GM18505 (cell line): ENCODE data around the gene SMAD2.

ENCODE experiments used
- ATAC-seq: cut with Tn5 transposase; IDR thresholded peaks from one replicate; pipeline ENCODE4 v1.9.1; 2021; ENCODE audit not compliant: unreplicated experiment
- POLR2A ChIP-seq: IDR thresholded peaks from 4 replicates; pipeline ENCODE4 v1.6.1; 2011; ENCODE audit warnings: borderline replicate concordance; ENCODE audit not compliant: insufficient read depth, insufficient read length; ENCODE audit errors: extremely low read depth

SMAD2 gene

GRCh38 chr18:47795434-47795814 lies 135.0 kb downstream of the SMAD2 start:
- no peak for ATAC-seq
- TF ChIP-seq POLR2A: no peak

GRCh38 chr18:47794725-47795433 lies 135.6 kb downstream of the SMAD2 start:
- ATAC-seq: no peak
- TF ChIP-seq POLR2A: no peak

- ATAC-seq: no peak
- no peak for TF ChIP-seq POLR2A
These were observed 136.8 kb downstream of the SMAD2 start for GRCh38 chr18:47793609-47794008.

GRCh38 chr18:47791461-47791985 lies 138.9 kb downstream of the SMAD2 start:
- no peak for TF ChIP-seq POLR2A
- no peak for ATAC-seq

- no peak for TF ChIP-seq POLR2A
- ATAC-seq: no peak
These were observed 140.4 kb downstream of the SMAD2 start for GRCh38 chr18:47790036-47790435.

GRCh38 chr18:47788621-47789020 lies 141.8 kb downstream of the SMAD2 start:
- TF ChIP-seq POLR2A: no peak

GRCh38 chr18:47781561-47781960 lies 148.9 kb downstream of the SMAD2 start:
- no peak for TF ChIP-seq POLR2A
- no peak for ATAC-seq

More at GRCh38 chr18:47788621-47789020, 141.8 kb downstream of the SMAD2 start:
- no peak for ATAC-seq

- ATAC-seq: no peak
- no peak for TF ChIP-seq POLR2A
These were observed 150.3 kb downstream of the SMAD2 start for GRCh38 chr18:47780011-47780725.

GRCh38 chr18:47779381-47779780 lies 151.1 kb downstream of the SMAD2 start:
- TF ChIP-seq POLR2A: no peak
- ATAC-seq: no peak

- TF ChIP-seq POLR2A: no peak
- no peak for ATAC-seq
These were observed 152.8 kb downstream of the SMAD2 start for GRCh38 chr18:47777626-47778025.

- TF ChIP-seq POLR2A: no peak
- no peak for ATAC-seq
These were observed 154.5 kb downstream of the SMAD2 start for GRCh38 chr18:47775961-47776360.

- no peak for ATAC-seq
- no peak for TF ChIP-seq POLR2A
These were observed 156.5 kb downstream of the SMAD2 start for GRCh38 chr18:47773931-47774330.

- no peak for ATAC-seq
These were observed 157.8 kb downstream of the SMAD2 start for GRCh38 chr18:47772374-47773248.

More at GRCh38 chr18:47772374-47773248, 157.8 kb downstream of the SMAD2 start:
- TF ChIP-seq POLR2A: no peak
